A549 (cell line): Measurements from ENCODE around the gene TOR2A. TPM values are rescaled to one million over a fixed set of nuclear protein-coding genes. Genes with fewer than 3 reads are reported as not detected.
A peak's percentile ranks its signal among the peaks of the same experiment; 100 is the strongest.

Source experiments
- ATAC-seq, 2 experiments: fragments of 200-7000 bp in 1 of 2; fragments of >200 bp in 1 of 2; cut with Nextera tagmentation in 1 of 2; cut with Tn5 transposase in 1 of 2; 3 replicates each; pipeline versions ENCODE4 v1.8.0 to v1.9.1; 2018 to 2020; ENCODE audit warnings: mild to moderate bottlenecking in 1 of 2, moderate library complexity in 1 of 2
- CTCF ChIA-PET: fragments of 300-600 bp; sonication (Branson Sonifier 250); formaldehyde crosslinking; extraction: SDS; loops from one replicate; lab custom pipeline; 2021; ENCODE audit warnings: antibody characterized with exemption, inconsistent platforms; lab: Yijun Ruan, JAX
- POLR2A ChIA-PET: fragments of 350-600 bp; formaldehyde crosslinking; extraction: SDS; loops from one replicate; lab custom pipeline; 2021; ENCODE audit warnings: antibody characterized with exemption, inconsistent platforms; lab: Yijun Ruan, JAX
- DNase-seq, 2 experiments: peaks; one replicate each; pipeline versions ENCODE4 v3.0.0 to v3.0.0-alpha.2; 2011 to 2016; ENCODE audit warnings: low read depth in 1 of 2, low spot score in 1 of 2
- FAIRE-seq: peaks from 2 replicates; lab custom pipeline; 2011; peaks lifted over from hg19 to GRCh38; lab: Jason Lieb, UNC
- H3K27ac ChIP-seq, 2 experiments: fragments of >200 bp; sonication (Bioruptor Twin); formaldehyde crosslinking; 3 replicates each; pipeline ENCODE4 v1.5.1; 2016 to 2017
- H3K4me1 ChIP-seq: fragments of >200 bp; sonication (Bioruptor Twin); formaldehyde crosslinking; 3 replicates; pipeline ENCODE4 v1.6.1; 2016
- H3K4me2 ChIP-seq: fragments of >200 bp; sonication (Bioruptor Twin); formaldehyde crosslinking; 3 replicates; pipeline ENCODE4 v1.6.1; 2016
- H3K4me3 ChIP-seq: fragments of >200 bp; sonication (Bioruptor Twin); formaldehyde crosslinking; 3 replicates; pipeline ENCODE4 v1.5.1; 2016
- H3K9me3 ChIP-seq: fragments of >200 bp; sonication (Bioruptor Twin); formaldehyde crosslinking; 3 replicates; pipeline ENCODE4 v1.6.1; 2016
- BHLHE40 ChIP-seq: IDR thresholded peaks from 2 replicates; pipeline ENCODE4 v1.6.1; 2012; ENCODE audit warnings: low read depth, low read length, inconsistent platforms
- CBX2 ChIP-seq: fragments of 200-600 bp; sonication (generic); IDR thresholded peaks from 2 replicates; pipeline ENCODE4 v1.6.1; 2016; ENCODE audit warnings: low read depth, mild to moderate bottlenecking, borderline replicate concordance
- CHD4 ChIP-seq: fragments of 200-600 bp; sonication (generic); IDR thresholded peaks from 2 replicates; pipeline ENCODE4 v1.6.1; 2016; ENCODE audit warnings: antibody characterized with exemption, mild to moderate bottlenecking, borderline replicate concordance
- EHMT2 ChIP-seq: fragments of 200-600 bp; sonication (generic); IDR thresholded peaks from 2 replicates; pipeline ENCODE4 v1.6.1; 2016; ENCODE audit warnings: antibody characterized with exemption, low read depth, mild to moderate bottlenecking, moderate library complexity
- FOSB ChIP-seq: fragments of 250-450 bp; sonication (Bioruptor Pico); IDR thresholded peaks from 2 replicates; pipeline ENCODE4 v1.5.0; 2020; ENCODE audit warnings: mild to moderate bottlenecking, moderate library complexity
- FOSL2 ChIP-seq, 2 experiments: fragments of 450-650 bp in 1 of 2; fragments of >200 bp in 1 of 2; sonication (Bioruptor Twin) in 1 of 2; formaldehyde crosslinking; IDR thresholded peaks; 2 replicates each; pipeline versions ENCODE4 v1.5.0 to v1.6.1; 2016 to 2020; ENCODE audit warnings: mild to moderate bottlenecking in 1 of 2, moderate library complexity in 1 of 2
- GATA3 ChIP-seq: IDR thresholded peaks from 2 replicates; pipeline ENCODE4 v1.6.1; 2012; ENCODE audit warnings: borderline replicate concordance
- HEYL ChIP-seq: fragments of 250-450 bp; sonication (Bioruptor Pico); IDR thresholded peaks from 2 replicates; pipeline ENCODE4 v1.8.0; 2021; ENCODE audit warnings: mild to moderate bottlenecking, moderate library complexity
- KDM5A ChIP-seq: fragments of 200-600 bp; sonication (generic); IDR thresholded peaks from 2 replicates; pipeline ENCODE4 v1.6.1; 2016; ENCODE audit warnings: antibody characterized with exemption, mild to moderate bottlenecking
- MAZ ChIP-seq: fragments of 150-350 bp; IDR thresholded peaks from 2 replicates; pipeline ENCODE4 v1.6.1; 2014; ENCODE audit warnings: antibody characterized with exemption, low read depth, low read length, borderline replicate concordance
- NFE2L2 ChIP-seq: fragments of 150-350 bp; conservative IDR thresholded peaks from 2 replicates; pipeline ENCODE4 v1.6.1; 2014; ENCODE audit warnings: low read length
- NPAS2 ChIP-seq: fragments of 250-450 bp; sonication (Bioruptor Pico); IDR thresholded peaks from 2 replicates; pipeline ENCODE4 v1.8.0; 2022; ENCODE audit warnings: mild to moderate bottlenecking, moderate library complexity, borderline replicate concordance
- POLR2A ChIP-seq: IDR thresholded peaks from 2 replicates; pipeline ENCODE4 v1.6.1; 2012; ENCODE audit warnings: mild to moderate bottlenecking, low read length
- POLR2AphosphoS2 ChIP-seq: conservative IDR thresholded peaks from 2 replicates; pipeline ENCODE4 v1.6.1; 2012; ENCODE audit warnings: low read length, improper control_type of control experiment, inconsistent platforms
- RARB ChIP-seq: fragments of 250-450 bp; sonication (Bioruptor Pico); IDR thresholded peaks from 2 replicates; pipeline ENCODE4 v1.8.0; 2021; ENCODE audit warnings: mild to moderate bottlenecking, moderate library complexity
- SMC3 ChIP-seq: fragments of >200 bp; sonication (Bioruptor Twin); formaldehyde crosslinking; IDR thresholded peaks from 3 replicates; pipeline ENCODE4 v1.6.1; 2018; ENCODE audit warnings: inconsistent platforms
- TP53 ChIP-seq: fragments of 250-450 bp; sonication (Bioruptor Pico); IDR thresholded peaks from 2 replicates; pipeline ENCODE4 v1.5.0; 2021; ENCODE audit warnings: mild to moderate bottlenecking, moderate library complexity
- ZC3H11A ChIP-seq: fragments of 450-650 bp; IDR thresholded peaks from 2 replicates; pipeline ENCODE4 v1.6.1; 2014; ENCODE audit warnings: antibody characterized with exemption, mild to moderate bottlenecking
- ZFP36 ChIP-seq: fragments of 450-650 bp; IDR thresholded peaks from 2 replicates; pipeline ENCODE4 v1.6.1; 2014; ENCODE audit warnings: borderline replicate concordance; ENCODE audit not compliant: partially characterized antibody
- ZNF302 ChIP-seq: fragments of 250-450 bp; sonication (Bioruptor Pico); IDR thresholded peaks from 2 replicates; pipeline ENCODE4 v1.9.0; 2021; ENCODE audit warnings: inconsistent platforms, mild to moderate bottlenecking, moderate library complexity
- WGBS: methylation state at CpG from one replicate; pipeline ENCODE4 v1.1.6; 2017; ENCODE audit errors: missing lambda C conversion rate; 5-methylcytosine and 5-hydroxymethylcytosine counted together
- polyA plus RNA-seq, 4 experiments: library from polyadenylated mRNA; depleted of rRNA in 3 of 4; stranded (reverse); fragments of >200 nt; fragmentation: RNase III in 1 of 4; extraction: RNeasy Plus Mini Kit Qiagen cat#74134 plus additional on column Dnase treatment in 1 of 4; gene quantifications; 2 replicates in 3 of 4; 3 replicates in 1 of 4; pipeline ENCODE4 v1.2.3, GENCODE V29; 2011 to 2017
- TF ChIP-seq, protein P1 (sequence below): fragments of >200 bp; sonication (Bioruptor Twin); formaldehyde crosslinking; IDR thresholded peaks from 3 replicates; pipeline ENCODE4 v1.6.1; 2016
- TF ChIP-seq, protein P2 (sequence below): fragments of 250-450 bp; sonication (Bioruptor Pico); IDR thresholded peaks from 2 replicates; pipeline ENCODE4 v1.5.0; 2020; ENCODE audit warnings: low read depth, mild to moderate bottlenecking, moderate library complexity
- TF ChIP-seq, protein P3 (sequence below): fragments of 250-450 bp; sonication (Bioruptor Pico); IDR thresholded peaks from 2 replicates; pipeline ENCODE4 v1.5.0; 2021; ENCODE audit warnings: mild to moderate bottlenecking, moderate library complexity, borderline replicate concordance

TOR2A gene
- polyA plus RNA-seq, 2 of the 4 experiments (the other 2 are of a cell fraction) = 4.9 to 9.6 TPM

DNA sequence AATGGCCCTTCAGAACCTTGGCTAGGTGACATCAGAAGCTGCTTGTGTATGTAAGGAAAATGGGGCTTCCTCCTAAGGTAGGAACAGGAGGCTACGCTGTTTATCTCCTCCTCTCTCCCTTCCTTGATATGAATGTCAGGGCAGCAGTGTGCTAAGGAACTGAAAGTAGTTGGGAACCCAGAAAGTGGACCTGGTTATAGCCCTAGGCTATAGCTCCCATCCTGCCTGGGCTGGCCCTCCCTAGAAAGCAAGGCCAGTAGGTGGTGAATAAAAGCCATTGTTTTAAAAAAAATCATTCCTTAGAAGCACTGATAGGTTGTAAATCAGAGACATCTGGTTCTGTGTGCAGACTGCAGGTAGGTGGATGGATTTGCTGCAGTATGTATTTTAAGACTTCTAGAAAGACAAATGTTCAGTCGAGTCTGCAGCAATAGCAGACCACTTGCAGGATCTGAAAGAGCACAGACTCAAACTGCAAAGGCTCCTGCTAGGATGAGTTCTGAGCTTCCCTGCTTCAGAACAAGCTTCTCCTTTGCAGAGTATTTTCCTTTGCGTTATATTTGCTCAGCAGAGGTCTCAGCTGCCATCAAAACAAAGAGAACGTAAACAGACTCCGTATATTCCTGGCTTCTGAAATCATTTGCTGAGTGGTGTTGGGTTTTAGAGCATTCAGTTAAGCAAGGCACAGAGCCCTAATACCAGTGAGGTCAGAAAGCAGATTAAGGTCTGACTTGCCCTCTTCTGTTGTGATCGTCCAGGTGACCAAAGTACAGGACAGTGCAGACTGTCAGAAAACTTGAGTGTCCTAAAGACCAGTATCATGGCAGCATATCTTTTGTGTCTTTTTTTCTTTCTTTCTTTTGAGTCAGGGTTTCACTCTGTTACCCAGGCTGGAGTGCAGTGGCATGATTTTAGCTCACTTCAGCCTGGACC is 48.4 kb downstream of the TOR2A start:
- POLR2A ChIA-PET = no interaction called here
- no peak for TF ChIP-seq BHLHE40
- TF ChIP-seq POLR2AphosphoS2 = no peak
- TF ChIP-seq FOSB (CRISPR knock-in tag) = no peak
- TF ChIP-seq ZNF302 (CRISPR knock-in tag) = no peak
- TF ChIP-seq HEYL (CRISPR knock-in tag) = no peak
- TF ChIP-seq POLR2A = no peak
- no peak for TF ChIP-seq GATA3
- TF ChIP-seq, protein P1, sequence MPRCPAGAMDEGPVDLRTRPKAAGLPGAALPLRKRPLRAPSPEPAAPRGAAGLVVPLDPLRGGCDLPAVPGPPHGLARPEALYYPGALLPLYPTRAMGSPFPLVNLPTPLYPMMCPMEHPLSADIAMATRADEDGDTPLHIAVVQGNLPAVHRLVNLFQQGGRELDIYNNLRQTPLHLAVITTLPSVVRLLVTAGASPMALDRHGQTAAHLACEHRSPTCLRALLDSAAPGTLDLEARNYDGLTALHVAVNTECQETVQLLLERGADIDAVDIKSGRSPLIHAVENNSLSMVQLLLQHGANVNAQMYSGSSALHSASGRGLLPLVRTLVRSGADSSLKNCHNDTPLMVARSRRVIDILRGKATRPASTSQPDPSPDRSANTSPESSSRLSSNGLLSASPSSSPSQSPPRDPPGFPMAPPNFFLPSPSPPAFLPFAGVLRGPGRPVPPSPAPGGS = no peak
- TF ChIP-seq NFE2L2 = no peak
- TF ChIP-seq CHD4 = no peak
- TF ChIP-seq KDM5A = no peak
- TF ChIP-seq ZFP36 = no peak
- TF ChIP-seq FOSL2 (IDR thresholded peaks at IDR 0.05) = no peak
- no peak for TF ChIP-seq FOSL2 (CRISPR knock-in tag; IDR thresholded peaks at IDR 0.05)
- no peak for TF ChIP-seq CBX2
- ATAC-seq = no peak
- WGBS = 80% methylated on average over 6 of the region's 6 CpGs
- Histone ChIP-seq H3K9me3 (no peaks in the 10 kb centered on the region), H3K4me1 (peaks cover 5% of the 10 kb centered on the region; the same call in 2 of the 3 replicates), H3K4me2 (no peak overlapping the region), H3K27ac (no peak overlapping the region), H3K4me3 (no peak overlapping the region)
- CTCF ChIA-PET = interaction anchor here (0.8 to 3.6 kb wide), 7 partner anchors 9 to 100 kb away, joined by 3 to 21 read pairs (median 4); partner anchors contain the start of gene TOR2A
- no peak for DNase-seq
- no peak for FAIRE-seq

DNA sequence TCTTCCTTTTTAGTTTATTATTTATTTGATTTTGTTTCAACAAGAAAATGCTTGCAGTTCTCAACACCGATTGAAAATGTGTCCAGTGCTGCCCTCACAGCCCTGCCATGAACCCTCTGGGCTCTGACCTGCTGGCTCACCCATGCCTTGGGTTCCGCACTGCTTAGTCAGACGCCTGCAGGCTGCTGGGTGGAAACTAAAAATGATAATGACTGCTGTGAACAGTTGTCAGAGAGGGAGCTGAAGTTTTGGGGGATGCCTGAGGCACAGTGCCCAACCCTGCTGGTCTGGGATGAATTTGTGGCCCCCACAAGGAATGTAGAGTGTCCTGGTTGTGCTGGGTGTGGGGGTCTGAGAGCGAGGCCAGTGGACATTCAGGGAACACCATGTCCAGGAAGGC is 50.5 kb downstream of the TOR2A start:
- no peak overlapping the region for H3K27ac ChIP-seq
- DNase-seq = no peak
- no peak for FAIRE-seq
- H3K4me1 ChIP-seq = peaks cover 5% of the 10 kb centered on the region; the same call in 2 of the 3 replicates
- 78% methylated on average over 4 of the region's 4 CpGs for WGBS
- ChIA-PET CTCF (interaction anchor here (0.7 to 3.6 kb wide), 9 partner anchors 13 to 185 kb away, joined by 3 to 21 read pairs (median 3); partner anchors contain the start of genes CFAP157 and TOR2A), POLR2A (no interaction called here)
- no peaks in the 10 kb centered on the region for H3K9me3 ChIP-seq
- H3K4me2 ChIP-seq = no peak overlapping the region
- no peak for TF ChIP-seq RARB (CRISPR knock-in tag)
- no peak for TF ChIP-seq ZC3H11A
- TF ChIP-seq BHLHE40 = no peak
- no peak for TF ChIP-seq EHMT2
- no peak for TF ChIP-seq SMC3
- TF ChIP-seq, protein P2, sequence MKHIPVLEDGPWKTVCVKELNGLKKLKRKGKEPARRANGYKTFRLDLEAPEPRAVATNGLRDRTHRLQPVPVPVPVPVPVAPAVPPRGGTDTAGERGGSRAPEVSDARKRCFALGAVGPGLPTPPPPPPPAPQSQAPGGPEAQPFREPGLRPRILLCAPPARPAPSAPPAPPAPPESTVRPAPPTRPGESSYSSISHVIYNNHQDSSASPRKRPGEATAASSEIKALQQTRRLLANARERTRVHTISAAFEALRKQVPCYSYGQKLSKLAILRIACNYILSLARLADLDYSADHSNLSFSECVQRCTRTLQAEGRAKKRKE (CRISPR knock-in tag) = no peak
- no peak for TF ChIP-seq FOSB (CRISPR knock-in tag)
- TF ChIP-seq, protein P3, sequence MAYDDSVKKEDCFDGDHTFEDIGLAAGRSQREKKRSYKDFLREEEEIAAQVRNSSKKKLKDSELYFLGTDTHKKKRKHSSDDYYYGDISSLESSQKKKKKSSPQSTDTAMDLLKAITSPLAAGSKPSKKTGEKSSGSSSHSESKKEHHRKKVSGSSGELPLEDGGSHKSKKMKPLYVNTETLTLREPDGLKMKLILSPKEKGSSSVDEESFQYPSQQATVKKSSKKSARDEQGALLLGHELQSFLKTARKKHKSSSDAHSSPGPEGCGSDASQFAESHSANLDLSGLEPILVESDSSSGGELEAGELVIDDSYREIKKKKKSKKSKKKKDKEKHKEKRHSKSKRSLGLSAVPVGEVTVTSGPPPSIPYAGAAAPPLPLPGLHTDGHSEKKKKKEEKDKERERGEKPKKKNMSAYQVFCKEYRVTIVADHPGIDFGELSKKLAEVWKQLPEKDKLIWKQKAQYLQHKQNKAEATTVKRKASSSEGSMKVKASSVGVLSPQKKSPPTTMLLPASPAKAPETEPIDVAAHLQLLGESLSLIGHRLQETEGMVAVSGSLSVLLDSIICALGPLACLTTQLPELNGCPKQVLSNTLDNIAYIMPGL (CRISPR knock-in tag) = no peak
- TF ChIP-seq TP53 = no peak
- TF ChIP-seq MAZ = no peak
- no peak for TF ChIP-seq NPAS2 (CRISPR knock-in tag)
- no peak for TF ChIP-seq ZNF302 (CRISPR knock-in tag)
- no peak overlapping the region for H3K4me3 ChIP-seq
- peak in 1 of 2 experiments; percentile 56; a peak in 3 of 6 replicates for ATAC-seq
